HT-29 (cell line): ENCODE data around the gene TSEN54. TPM values are rescaled to one million over a fixed set of nuclear protein-coding genes. Genes with fewer than 3 reads are reported as not detected.
"Not testable (repeated sequence)": the region's sequence is repeated elsewhere in the genome, so short reads cannot be mapped to it uniquely, and the experiment has no call there.

Experiments used
- DNase-seq: peaks from one replicate; pipeline ENCODE4 v3.0.0-alpha.2; 2015; ENCODE audit warnings: low spot score
- total RNA-seq: library from RNA; depleted of rRNA; stranded (reverse); fragments of >200 nt; shearing (Covaris generic); gene quantifications from 2 replicates; pipeline ENCODE4 v1.2.3, GENCODE V29; 2014; rRNA removed

TSEN54 gene
- 108 and 134 TPM in 2 replicates for total RNA-seq

DNA sequence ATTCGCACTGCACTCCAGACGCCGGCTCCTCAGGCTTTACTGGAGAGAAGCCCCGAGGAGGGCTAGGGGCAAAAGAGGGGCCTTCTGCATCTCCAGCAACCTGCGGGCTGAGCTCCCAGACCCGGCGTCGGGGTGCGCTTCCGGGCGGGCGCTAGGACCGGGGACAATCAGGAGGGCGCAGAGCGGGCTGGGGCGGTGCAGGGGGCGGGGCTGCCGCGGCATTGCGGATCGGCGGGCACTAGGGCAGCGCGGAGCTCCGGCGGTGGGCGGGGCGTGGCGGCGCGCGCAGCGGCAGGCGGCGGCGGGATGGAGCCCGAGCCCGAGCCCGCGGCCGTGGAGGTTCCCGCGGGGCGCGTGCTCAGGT lies at the start of gene TSEN54:
Gene TSEN54 (plus strand): TSS at position 274 of the 364 bp plus-strand sequence. CDS start 33 bp downstream, at position 307.
- DNase-seq: peak; percentile 92

DNA sequence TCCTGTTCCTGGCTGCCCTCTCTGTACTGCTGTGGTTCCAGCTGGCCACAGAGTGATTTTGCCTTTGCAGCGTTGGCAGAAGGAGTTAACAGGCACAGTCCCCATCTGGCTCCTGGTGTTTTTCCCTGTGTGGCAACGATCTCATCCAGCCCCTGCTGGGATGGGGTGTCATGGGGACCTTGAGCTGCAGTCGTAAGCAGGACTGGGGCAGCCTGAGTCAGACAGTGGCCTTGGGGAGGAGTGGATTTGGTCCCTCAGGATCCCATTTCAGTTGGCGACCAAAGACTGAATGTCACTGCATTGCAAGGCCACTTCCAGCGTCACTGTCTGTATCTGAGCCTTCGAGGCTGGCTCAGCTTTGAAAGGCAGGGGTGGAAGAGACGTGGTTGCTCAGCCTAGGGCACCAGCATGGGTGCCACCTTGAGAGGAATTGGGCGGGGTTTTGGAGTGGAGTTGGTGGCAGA lies 48.0 kb upstream of the TSEN54 start:
- DNase-seq: no peak

DNA sequence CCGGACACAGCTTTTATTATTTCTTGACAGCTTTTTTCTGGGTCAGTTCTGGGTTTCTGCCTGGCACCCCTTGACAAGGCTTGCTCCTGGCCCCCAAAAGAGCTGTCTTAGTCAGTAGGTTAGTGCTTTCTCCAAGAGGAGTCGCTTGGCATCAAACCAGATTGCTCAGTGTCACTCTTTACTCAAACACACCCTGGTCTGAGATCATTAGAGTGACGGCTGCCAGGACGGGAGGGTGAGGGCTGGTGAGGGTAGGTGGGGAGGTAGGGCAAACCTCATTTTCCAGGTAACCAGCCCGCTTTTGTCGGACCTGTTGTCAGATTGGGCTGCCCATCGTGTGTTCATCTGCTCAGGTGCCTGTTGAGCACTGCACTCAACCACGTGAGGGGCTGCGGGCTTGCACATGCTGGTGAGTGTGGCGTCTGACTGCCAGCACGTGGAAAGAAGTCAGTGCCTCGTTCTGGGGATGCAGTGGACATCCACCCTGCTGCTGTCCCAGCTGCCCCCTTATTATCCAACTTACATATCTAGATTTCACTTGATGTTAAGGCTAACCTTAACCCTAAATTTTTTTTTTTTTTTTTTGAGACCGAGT lies 47.5 kb upstream of the TSEN54 start:
- no peak for DNase-seq

DNA sequence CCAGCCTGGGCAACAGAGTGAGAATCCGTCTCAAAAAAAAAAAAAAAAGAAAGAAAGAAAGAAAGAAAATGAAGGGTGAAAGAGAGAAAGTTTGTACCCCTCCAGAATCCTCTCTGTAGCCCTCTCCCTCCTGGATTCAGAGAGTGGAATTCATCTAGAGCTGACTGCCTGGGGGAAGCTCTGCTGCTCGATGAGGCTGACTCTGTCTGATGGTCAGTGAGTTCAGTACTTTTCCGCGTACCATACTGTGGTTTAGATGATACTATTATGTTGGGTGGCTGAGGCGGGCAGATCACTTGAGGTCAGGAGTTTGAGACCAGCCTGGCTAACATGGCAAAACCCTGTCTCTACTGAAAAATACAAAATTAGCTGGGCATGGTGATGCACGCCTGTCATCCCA lies 45.1 kb upstream of the TSEN54 start:
- no peak for DNase-seq

DNA sequence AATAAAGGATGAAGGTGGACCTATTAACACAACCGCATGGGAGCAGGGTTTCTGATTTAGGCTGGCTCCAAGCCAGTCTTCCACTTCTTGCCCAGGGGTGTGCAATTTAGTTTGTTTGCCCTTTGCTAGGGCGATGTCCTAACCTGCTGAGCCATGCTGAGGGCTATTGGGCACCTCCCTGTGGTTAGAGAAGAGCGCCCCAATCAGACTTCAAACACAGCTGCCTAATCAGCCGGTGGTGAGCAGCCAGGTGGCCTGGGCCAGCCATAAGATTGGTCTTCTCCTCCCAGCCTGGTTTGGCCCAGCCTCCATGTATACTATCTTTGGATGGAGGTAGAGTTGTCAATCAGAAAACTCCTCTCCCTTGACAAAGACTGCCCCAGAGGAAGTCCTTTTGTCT lies 44.2 kb upstream of the TSEN54 start:
- peak; percentile 7 for DNase-seq

DNA sequence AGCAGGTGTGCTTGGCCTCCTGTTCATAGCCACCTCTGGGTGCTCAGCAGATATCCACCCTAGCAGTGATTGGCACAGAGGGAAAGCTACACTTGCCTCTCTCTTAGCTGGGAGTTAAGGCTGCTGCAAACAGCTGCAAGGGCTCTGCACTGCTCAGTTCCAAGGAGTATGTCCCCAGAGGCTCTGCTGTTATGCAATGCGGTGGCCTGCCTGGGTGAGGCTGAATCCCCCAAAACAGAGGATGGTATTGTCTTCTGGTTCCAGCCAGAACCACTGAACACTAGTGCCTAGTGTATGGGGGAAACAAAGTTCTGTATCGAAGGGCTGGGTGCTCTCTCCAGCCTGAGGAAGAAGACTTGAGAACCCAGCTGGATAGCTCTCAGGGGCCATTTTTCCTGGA lies 43.1 kb upstream of the TSEN54 start:
- no peak for DNase-seq

DNA sequence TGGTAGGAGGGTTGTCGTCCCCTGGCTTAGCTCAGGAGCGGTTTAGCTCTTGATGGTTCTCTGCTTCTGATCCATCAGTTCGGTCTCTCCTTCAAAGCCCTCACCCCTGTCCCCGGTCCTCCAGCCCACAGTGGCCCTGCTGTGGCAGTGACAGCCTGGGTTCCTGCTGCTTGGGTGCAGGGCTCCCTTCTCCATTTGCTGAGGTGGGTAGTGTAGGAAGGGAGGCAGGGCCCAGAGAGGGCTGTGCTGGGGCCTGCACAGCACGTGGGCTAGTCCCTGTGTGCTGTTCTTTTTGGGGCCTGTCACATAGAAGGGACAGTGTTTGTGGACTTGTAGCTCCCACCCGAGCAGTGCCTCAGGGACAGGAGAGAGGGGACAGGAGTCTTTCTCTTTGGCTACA lies 41.6 kb upstream of the TSEN54 start:
- no peak for DNase-seq

DNA sequence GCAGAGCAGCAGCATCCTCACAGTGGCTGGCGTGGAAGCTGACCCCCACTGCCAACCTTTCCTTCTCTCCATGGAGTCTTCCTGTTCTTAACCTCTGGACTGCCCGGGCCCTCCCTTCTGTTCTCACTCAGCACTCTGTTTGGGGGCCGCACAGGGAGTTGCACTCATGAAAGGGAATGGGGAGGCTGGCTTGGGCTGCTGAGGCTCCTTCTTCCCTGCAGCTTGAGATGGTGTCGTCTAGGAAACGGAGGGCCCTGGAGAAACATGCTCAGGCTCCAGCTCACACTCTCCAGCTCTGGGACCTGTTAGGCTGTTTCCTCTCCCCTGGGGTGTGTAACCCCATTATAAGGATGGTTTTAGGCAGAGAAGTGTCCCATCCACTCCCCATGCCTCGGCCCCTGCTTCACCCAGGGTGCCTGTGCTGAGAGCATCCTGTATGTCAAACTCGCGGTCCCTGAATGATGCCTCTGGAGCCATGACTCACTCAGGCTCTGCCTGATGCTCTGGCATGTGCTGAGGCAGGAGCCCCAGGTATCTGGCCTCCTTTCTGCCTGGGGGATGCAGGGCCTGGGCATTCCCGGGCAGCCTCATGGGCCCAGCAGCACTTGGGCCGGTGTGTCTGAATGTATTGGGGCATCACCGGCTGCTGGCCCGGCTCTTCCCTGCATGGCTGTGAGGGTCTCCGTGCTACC lies 41.0 kb upstream of the TSEN54 start:
- DNase-seq: no peak

DNA sequence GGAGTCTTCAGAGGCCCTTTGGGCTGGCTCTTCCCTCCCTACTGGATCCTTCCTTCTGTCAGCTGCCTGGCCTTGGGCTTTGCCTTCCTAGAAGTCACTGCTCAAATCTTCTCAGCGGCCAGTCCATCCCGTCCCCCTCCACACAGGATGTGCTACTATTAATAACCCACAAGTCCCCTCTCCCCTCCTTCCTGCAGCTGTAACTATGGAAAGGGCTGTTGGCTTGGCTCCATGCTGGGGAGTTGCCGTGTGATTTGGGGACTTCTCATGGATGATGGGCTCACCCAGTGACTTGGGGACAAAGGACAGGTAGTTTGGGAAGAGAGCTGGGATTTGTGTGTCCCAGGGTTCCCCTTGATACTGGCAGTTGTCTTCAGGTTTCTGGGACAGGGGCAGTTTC lies 40.5 kb upstream of the TSEN54 start:
- no peak for DNase-seq

DNA sequence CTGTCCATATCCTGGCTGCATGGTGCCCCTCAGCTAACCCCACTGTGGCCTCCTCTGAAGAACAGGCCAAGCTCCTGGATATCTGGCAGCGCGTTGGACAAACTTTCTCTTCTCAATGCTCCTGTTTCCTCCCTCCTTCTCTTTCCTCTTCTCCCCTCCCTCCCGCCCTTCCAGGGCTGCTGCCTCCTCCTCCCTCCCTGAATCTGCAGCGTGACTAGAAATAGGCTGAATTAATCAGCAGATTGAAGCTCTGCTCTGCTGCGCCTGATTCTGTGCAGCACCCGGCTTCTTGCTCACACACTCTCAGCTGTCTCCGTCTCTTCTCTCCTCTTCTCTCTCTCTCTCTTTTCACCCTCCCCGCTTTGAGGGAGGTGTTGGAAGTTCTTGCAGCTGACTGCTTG lies 40.1 kb upstream of the TSEN54 start:
- no peak for DNase-seq

DNA sequence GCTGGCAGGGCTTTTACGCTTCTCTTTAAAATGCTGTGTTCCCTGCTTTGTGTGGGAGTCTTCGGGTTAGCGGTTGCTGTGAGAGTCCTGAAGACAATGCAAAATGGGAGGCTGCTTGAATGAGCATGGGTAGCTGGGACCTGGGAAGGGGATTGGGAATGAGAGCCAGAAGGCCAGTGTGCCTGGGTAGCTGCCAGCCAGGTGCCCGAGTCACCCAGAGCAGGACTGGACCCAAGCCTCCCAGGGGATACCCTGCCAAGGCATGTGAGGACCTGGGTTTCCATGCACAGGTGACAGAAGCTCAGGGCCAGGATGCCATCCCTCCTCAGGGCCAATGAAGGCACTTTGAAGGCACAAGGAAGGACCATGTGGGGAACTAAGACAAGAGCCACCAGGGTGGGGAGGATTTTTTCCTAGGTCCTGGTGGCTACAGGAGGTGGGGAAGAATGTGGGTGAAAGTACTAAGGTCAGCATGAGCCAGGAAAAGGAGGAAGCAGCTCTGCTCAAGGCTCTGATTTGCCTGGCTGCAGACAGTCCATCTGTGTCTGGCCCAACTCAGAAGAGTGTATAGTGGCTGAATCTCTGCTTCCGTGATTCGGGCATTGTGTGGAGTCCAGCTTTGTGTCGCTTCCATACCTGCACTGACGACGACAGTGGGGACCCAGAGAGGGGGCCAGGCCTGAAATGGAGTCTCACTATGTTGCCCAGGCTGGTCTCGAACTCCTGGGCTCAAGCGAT lies 39.4 kb upstream of the TSEN54 start:
- DNase-seq: peak; percentile 16

DNA sequence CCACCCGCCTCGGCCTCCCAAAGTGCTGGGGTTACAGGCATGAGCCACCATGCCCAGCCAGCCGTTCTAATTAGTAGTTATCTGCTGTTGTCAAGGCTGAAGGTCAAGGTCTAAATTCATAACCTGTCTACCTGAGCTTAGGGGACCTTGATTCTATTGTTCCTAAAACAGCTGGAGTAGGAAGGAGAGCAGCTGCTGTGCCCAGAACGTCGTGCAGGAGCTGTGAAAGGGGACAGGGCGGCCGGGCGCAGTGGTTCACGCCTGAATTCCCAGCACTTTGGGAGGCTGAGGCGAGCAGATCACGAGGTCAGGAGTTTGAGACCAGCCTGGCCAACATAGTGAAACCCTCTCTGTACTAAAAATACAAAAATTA lies 38.9 kb upstream of the TSEN54 start:
- DNase-seq: not testable (repeated sequence)

DNA sequence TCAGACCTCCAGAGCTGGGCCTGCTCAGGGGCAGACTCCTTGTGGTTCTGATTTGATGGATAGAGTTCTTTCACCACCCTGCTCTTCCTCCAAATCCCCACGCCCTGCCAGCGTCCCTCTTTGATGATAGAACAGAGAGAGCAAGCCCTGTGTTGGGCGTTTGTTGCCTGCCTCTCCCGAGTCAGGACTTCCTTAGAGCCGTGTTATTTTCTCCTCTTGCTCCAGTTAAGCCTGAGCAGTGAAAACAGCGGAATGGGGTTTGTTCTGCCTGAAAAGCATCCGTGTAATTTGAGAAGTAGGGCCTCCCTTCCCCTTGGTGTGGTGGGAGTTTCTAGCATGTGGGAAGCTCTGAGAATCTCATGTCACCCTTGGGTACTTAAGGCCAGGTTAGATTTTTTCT lies 37.8 kb upstream of the TSEN54 start:
- DNase-seq: no peak

DNA sequence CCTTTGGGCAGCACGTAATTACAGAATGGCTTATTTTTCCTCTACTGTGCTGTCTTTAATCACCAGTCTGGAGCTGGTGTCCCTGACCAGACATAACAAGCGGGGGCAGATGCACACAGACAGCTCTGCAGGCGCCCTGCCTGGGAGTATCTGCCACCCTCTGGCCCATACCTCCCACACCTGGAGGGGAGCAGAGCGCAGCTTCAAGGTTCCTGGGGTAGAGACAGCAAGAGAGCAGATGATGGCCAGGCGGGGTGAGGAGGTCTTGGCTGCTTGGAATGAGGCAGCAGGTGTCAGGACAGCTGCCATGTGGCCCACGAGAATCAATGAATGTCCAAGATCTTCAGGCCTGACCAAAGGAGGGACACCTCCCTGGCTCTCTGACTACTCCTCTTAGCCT lies 36.0 kb upstream of the TSEN54 start:
- no peak for DNase-seq

DNA sequence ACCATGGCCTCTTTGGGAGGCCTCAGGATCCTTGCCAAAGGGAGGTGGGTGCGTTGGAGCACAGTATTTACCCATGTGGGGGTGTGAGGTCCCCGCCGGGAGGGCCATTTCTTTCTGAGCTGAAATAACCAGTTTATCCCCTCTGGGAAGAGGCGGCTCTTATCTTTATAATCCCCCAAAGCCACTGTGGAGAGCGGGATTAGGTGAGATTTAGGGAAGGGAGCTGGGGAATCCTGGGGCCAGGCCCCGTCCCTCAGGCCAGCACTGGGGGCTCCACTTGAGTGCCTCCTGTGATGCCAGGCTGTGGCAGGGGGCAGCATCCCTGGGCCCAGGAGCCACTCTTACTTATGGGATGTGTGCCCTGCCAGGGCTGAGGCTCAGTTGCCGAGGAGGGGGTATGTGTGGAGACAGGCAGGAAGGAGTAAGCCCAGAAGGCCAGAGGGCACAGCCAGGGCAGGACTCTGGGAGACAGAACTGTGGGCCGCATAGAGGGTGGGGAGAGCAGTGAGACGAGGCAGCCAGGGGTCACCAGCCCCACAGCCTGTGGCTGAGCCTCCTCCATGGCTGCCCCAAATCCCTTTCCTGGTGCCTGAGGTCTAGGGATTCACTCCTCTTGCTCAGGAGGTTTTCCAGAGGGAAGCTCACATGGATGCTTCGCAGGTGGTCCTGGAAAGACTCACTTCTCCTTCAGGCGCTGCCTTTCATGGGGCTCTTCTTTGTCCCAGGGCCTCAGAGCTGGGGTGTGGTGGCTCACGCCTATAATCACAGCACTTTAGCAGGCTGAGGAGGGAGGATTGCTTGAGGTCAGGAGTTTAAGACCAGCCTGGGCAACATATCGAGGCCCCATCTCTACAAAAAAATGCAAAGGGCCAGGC lies 34.9 kb upstream of the TSEN54 start:
- DNase-seq: no peak

DNA sequence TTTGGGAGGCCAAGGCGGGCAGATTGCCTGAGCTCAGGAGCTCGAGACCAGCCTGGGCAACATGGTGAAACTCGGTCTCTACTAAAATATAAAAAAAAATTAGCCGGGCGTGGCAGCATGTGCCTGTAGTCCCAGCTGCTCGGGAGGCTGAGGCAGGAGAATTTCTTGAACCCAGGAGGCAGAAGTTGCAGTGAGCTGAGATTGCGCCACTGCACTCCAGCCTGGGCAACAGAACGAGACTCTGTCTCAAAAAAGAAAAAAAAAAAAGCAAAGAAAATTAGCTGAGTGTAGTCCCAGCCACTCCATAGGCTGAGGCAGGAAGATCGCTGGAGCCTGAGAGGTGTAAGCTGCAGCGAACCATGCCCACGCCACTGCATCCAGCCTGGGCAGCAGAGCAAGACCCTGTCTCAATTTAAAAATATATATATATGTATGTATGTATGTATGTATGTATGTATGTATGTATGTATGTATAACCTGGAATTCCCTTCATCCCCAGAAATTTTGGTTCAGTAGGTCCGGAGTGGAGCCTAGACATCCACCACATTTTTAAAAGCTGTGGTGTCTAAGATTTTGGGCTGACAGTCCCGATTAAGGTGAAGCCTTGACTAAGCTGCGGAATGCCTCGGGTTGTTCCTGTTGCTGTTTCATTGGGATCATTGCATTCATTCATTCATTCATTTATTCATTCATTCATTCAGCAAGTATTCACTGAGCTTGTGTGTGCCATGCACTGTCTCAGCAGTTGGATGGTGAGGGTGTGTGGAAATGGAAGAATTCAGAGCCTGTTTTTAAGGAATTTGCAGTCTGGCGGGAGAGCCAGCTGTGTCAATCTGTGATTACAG lies 34.0 kb upstream of the TSEN54 start:
- DNase-seq: no peak

DNA sequence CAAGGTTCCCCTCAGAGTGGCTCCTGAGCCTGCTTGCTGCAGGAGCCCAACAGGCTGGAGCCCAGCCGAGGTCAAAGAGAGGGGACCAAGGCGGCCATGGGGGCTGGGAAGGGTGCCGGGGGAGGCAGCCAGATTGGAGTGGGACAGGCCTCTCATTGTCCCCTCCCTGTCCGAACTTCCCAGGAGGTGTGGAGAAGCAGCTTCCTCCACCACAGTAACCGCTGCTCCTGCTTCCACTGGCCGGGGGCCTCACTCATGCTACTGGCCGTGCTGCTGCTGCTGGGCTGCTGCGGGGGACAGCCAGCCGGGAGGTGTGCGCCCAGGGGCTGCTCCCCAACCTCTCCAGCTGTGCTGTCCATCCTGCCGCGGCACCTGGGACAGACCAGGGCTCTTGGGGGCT lies 30.6 kb upstream of the TSEN54 start:
- DNase-seq: no peak

DNA sequence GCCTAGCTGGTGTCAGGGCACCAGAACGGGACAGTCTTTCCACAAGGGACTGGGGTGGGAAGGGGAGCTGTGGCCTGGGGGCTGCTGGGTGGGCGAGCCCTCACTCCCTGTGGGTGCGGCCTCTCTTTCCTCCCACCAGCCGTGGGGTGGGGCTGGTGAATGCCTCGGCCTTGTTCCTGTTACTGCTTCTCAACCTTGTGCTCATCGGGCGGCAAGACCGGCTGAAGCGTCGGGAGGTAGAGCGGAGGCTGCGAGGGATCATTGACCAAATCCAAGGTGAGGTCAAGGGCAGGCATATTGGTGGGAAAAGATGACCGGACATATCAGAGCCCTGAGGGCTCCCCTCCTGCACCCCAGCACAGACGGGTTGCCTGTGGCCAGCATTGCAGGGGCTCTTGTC lies 30.2 kb upstream of the TSEN54 start:
- no peak for DNase-seq

DNA sequence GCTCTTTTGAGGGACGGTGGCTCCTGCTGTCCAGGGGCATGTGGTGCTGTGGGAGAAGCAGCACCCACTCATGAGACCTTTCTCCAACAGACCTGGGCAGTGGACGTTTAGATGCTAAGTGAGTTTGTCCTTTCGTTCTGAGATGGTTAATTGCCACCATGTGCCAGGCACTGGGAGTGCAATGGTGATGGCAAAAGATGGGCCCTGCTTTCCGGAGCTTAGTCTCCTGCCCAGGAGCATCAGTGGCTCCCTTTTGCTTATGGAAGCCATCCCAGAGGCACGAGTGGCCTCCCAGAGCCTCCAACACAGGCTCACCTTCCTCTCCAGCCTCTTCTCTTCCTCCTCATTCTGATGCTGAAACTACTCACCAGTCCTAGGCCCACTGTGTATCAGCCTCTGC lies 29.4 kb upstream of the TSEN54 start:
- no peak for DNase-seq

DNA sequence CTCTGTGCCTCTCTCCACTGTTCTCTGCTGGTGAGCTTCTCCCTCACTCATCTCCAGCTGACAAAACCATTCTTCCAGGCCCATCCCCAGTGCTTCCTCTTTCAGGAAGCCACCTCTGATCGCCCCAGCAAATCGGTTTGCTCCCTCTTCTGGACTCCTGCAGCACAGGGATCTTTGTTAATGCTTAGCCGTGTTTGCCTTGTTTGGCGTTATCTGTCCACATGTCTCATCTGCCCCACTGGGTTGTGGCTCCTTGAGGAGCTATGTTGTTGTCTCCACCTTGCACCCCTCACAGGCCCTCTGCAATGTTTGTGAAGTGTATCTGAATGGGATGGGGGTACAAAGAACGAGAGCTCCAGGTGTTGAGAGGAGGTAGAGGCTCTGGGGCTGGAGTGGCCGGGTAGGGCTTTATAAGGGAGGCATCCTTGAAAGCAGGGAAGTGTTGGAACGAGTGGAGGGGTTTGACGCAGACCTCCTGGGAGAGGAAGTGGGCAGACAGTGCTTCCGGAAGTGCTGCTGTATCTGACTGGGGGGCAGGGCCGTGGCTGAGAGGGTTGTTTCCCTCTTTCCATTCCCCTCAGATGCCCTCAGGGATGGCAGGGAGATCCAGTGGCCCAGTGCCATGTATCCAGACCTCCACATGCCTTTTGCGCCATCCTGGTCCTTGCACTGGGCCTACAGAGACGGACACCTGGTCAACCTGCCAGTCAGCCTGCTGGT lies 28.8 kb upstream of the TSEN54 start:
- no peak for DNase-seq
